ENCODE data around the gene CAMSAP1.

DNA sequence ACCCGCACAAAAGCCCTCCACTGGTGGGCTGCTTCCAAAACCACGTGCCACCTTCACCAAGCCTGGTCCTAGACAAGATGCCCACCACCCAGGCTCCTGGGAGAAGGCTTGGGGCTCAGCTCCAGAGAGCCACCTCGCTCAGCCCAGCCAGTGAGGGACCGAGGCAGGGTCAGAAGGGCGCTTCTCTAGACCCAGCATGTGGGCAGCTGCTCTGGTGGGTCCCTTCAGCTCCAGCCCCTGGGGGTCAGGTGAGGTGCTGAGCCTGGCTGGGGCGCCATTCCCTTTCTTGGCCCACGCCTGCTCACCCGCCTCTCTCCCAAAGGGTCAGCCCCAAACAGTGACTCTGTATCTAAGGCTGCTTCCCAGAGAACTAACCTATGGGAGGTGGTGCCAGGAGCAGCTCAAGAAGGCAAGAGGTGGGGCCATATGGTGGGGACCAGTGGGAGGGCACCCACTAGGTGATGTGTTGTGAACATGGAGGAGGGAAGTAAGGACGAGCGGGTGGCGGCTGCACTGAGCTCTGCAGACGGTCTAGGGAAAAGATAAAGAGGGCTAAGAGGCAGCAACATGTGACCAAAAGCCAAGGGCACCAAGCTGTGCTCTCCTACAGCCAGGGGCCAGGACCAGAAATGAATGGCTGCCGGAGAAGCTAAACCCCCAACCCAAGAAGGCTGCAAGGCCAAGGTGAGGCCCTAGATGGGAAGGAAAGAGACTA lies 79.3 kb downstream of the CAMSAP1 start:
- TF ChIP-seq, protein P1, sequence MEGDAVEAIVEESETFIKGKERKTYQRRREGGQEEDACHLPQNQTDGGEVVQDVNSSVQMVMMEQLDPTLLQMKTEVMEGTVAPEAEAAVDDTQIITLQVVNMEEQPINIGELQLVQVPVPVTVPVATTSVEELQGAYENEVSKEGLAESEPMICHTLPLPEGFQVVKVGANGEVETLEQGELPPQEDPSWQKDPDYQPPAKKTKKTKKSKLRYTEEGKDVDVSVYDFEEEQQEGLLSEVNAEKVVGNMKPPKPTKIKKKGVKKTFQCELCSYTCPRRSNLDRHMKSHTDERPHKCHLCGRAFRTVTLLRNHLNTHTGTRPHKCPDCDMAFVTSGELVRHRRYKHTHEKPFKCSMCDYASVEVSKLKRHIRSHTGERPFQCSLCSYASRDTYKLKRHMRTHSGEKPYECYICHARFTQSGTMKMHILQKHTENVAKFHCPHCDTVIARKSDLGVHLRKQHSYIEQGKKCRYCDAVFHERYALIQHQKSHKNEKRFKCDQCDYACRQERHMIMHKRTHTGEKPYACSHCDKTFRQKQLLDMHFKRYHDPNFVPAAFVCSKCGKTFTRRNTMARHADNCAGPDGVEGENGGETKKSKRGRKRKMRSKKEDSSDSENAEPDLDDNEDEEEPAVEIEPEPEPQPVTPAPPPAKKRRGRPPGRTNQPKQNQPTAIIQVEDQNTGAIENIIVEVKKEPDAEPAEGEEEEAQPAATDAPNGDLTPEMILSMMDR (IDR thresholded peaks at IDR 0.05) = no peak
- TF ChIP-seq POLR2A (IDR thresholded peaks at IDR 0.05) = no peak
